ENCODE measurements around the gene SYPL1.
"Not testable (repeated sequence)": the region's sequence is repeated elsewhere in the genome, so short reads cannot be mapped to it uniquely, and the experiment has no call there.

SYPL1 gene

GRCh38 chr7:106112118-106112971 is at the start of gene SYPL1:
TSS of gene SYPL1 (minus strand) at chr7:106112312. CDS start at chr7:106112208, 104 bp downstream.
- peak; percentile 94 for DNase-seq

GRCh38 chr7:106155027-106155426 is 42.9 kb upstream of the SYPL1 start:
- DNase-seq = no peak

GRCh38 chr7:106153891-106154449 is 41.9 kb upstream of the SYPL1 start:
- peak; percentile 65 for DNase-seq

DNA sequence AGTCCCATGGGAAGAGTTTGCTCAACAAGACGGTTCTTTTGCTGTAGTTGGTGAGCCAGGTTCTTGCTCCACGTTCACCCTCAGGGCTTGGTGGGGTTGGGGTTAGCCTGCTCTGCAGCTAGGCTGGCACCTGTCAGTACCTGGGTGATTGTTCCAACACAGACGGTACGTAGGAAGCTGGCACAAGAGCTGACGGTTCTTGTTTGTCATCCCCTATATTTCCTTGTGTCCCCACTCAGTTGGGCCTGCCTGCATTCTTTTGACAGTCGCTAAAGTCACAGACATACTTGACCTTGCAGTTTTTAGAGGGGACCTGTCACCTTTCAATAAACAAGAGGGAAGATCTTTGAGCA is 40.2 kb upstream of the SYPL1 start:
- DNase-seq = no peak

DNA sequence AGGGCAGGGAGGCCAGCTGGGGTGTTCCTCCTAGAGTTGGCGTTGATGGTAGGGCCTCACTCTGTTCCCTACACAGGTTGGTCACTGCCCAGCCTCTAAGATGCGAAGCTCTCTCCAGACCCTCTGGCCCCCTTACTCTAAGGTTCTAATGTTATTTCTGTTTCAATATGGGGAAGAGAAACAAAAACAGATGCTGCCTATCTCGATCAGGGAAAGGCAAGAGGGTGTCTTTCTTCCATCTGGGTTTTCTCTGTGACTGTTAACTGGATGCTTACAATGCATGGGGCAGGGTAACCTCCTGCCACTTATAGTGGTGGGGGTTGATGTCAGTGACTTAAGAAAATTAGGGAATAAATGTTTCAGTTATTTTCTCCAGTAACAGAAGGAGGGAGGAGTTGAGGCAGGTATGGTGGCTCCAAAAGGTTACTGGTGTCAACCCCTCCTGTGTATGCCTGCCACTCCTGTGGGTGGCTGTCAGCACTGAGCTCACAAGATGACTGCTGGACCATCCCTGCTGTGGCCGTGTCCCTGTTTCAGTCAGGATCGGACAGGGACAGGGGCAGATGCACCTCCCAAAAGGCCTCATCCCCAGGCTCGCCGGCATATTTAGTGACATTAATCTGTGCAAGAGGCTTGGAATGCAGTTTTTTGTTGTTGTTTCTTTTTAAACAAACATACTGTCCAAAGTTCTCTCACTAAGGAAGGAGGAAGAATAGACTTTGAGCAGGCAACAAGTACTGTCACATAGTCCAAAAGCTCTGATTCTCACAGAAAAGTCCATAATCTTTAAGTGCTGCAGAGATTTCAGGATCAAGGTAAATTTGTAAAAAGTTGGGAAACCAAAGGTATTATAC is 39.6 kb upstream of the SYPL1 start:
- no peak for DNase-seq

DNA sequence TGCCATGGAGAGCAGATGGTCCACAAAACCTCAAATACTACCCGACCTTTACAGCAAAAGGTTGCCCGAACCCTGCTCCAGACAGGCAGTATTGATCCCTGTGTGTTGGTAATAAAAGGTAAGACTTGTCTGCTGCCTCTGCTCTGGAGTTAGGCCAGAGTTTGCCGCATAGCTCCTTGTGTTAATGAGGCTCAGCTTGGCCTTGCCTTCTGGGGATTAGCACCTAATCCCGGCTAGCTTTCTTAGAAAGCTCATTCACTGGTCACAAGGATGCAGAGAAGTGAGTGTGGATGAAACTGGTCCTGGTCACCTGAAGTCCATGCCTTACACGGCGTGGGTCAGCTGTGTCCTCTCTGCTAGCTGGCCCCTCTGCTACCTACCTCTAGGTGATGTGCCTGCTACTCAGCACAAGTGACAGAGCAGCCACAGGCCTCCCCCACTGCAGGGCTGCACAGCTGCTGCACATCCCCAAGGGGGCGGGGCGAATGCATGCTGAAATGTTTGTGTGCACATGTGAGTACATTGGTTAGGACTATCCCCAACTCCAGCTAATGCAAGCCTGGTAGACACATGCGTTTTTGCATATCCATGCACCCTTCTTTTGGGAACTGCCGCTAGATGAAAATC is 31.7 kb upstream of the SYPL1 start:
- DNase-seq = no peak

- no peak for DNase-seq
Measured at GRCh38 chr7:106142136-106142535, 30.0 kb upstream of the SYPL1 start.

DNA sequence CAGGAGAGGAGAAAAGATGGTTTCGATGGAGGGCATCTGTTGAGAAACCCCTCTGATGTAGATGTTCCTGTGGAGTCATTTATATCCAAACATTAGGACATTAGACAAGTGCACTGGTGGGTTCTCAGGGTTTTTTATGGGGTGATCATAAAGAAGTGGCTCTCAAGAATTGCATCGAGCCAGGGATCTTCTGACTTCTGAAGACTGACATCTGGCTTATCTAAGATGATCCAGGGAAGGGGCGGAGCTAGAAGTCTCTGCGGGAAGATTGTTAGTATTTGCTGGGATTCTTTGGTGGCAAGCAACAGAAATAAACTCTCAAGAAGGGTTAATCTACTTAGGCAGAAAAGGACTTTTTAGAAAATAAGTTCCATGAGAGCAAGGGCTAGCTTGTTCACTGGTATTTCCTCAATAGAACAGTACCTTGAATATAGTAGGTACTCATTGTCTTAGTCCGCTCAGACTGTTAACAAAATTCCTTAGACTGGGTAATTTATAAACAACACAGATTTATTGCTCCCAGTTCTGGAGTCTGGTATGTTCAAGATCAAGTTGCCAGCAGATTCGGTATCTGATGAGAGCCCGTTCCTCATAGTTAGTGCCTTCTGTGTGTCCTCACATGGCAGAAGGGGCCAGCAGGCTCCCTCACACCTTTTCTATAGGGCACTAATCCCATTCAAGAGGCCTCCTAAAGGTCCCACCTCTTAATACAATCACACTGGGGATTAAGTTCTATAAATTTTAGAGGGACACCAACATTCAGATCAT is 28.5 kb upstream of the SYPL1 start:
- DNase-seq = no peak

DNA sequence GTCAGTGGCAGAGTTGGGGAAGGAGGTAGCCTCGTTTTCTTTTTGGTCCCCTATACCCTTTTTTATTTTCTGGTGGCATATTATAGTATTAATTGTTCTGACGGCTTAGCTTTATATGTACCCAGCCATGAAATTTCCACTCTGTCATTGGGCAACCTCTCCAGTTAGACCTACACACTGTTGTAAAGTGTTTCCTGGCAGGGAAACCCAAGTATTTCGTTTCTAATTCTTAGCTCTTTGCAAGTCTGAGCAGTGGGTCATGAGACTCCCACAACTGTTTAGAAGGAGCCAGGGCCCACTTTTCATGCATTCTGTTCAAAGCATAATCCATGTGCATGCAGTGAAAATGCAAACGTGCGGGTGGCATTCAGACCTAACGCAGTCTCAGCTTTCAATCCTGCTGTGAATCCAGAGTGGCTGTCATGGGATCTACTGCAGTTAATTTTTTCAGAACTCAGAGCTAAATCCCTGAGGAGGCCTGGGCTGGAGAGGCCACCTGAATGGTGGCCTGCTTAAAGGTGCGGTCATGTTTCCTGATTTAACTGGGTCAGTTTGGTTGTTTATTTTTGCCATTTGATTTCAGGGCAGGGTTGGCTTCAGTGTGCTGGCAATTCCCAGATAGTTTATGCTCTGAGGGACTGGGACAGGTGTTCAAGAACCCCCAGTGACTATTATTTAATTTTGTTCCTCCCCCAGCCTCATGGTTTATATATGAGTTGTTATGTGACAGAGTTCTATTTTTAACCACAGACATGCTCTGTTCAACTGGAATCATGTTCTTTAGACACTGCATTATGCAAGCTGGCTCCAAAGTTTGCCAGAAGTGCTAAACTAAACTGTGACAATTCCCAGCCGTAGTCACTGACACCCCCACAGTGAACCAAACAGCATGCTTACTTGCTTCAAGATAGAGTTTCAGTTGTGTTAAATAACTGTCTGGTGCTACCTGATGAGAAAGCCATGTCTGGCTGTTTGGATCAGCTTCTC is 27.4 kb upstream of the SYPL1 start:
- no peak for DNase-seq

- no peak for DNase-seq
Measured at GRCh38 chr7:106138776-106139175, 26.7 kb upstream of the SYPL1 start.

DNA sequence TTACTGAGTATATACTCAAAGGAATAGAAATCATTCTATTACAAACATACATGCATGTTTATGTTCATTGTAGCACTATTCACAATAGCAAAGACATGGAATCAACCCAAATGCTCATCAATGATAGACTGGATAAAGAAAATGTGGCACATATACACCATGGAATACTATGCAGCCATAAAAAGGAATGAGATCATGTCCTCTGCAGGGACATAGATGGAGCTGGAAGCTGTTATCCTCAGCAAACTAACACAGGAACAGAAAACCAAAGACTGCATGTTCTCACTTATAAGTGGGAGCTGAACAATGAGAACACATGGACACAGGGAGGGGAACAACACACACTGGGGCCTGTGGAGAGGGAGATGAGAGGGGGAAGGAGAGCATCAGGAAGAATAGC is 26.1 kb upstream of the SYPL1 start:
- DNase-seq = not testable (repeated sequence)

DNA sequence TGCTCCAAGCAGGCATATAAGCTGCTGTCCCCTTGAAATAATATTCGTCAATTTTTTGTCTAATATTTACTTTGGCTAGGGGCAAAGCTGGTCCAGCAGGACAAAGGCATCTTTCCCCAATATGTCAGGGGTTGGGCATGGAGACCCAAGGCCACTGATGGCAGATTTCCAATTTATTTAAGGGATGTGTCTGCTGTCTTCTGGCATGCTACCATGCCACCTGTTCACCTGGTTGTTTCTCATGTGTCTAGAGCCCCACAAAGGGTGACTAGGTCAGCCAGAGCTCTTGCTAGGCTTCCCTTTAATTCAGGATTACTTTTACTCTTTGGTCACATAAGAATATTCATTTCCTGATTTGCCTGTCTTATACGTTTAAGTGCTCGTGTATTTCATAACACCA is 22.1 kb upstream of the SYPL1 start:
- no peak for DNase-seq

GRCh38 chr7:106129291-106129690 is 17.2 kb upstream of the SYPL1 start:
- DNase-seq = no peak

DNA sequence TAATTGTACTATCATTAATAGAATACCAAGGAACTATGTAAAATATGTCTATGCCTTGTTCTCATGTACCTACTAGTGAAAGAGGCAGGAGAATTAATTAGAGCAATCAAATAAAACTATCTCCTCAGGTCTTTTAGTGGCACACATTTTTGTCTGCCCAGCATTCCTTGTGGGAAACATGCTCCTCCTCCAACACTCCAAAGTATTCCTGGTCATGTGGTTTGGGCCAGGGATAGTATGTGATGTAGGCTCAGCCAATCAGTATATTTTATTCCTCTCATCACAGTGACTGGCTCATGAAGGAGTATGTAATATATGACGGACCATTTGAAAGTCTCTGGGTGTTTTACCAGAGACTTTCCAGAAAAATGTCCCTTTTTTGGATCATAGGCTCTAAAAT is 16.7 kb upstream of the SYPL1 start:
- no peak for DNase-seq

GRCh38 chr7:106127984-106128780 is 16.1 kb upstream of the SYPL1 start:
- DNase-seq = no peak

- peak; percentile 66 for DNase-seq
Measured at GRCh38 chr7:106126170-106126938, 14.2 kb upstream of the SYPL1 start.

- DNase-seq = no peak
Measured at GRCh38 chr7:106125417-106125816, 13.3 kb upstream of the SYPL1 start.

- DNase-seq = no peak
Measured at GRCh38 chr7:106124186-106124585, 12.1 kb upstream of the SYPL1 start.

- DNase-seq = no peak
Measured at GRCh38 chr7:106122713-106123112, 10.6 kb upstream of the SYPL1 start.

All from CD4-positive, alpha-beta T cell treated with Interleukin-4 for 4 hours (primary cell).